Measurements from ENCODE around the gene KIAA1549.

DNA sequence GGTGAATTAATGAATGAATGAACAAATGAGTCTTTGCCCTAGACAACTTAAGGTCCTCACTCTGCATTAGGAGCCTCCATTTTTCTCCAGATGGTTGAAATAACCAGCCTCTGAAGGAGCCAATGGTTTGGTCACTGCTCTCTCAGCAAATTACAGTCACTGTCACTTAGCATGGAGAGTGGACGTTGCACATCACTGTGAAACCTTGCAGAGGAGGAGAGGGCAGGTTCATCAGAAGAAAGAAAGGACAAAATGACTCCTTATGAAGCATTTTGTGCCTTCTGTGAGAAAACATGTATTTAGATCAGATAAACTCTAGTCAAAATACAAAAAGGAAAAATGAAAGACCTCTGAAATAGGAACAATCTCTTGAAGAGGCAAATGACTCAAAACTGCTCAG, 176.6 kb downstream of the KIAA1549 start:
- TF ChIP-seq POLR2A (IDR thresholded peaks at IDR 0.05) (no peak), CTCF (IDR thresholded peaks at IDR 0.05) (no peak)
